ENCODE data around the gene LAGE3.
"Not testable (repeated sequence)": the region's sequence is repeated elsewhere in the genome, so short reads cannot be mapped to it uniquely, and the experiment has no call there.

- TF ChIP-seq CTCF (optimal IDR thresholded peaks at IDR 0.05 in 1 of 3, IDR thresholded peaks at IDR 0.05 in 1 of 3, conservative IDR thresholded peaks at IDR 0.05 in 1 of 3; ENCODE audit: extremely low read depth in 1 of 3, insufficient read depth in 2 of 3, low read length in 3 of 3); EZH2 (IDR thresholded peaks at IDR 0.05; ENCODE audit: low read length): not testable (repeated sequence)
These were observed 22.3 kb upstream of the LAGE3 start for GRCh38 chrX:154501423-154501822.
